HG03097 (cell line): ENCODE results near the gene NMUR1.

Source experiments
- ATAC-seq: cut with Tn5 transposase; IDR thresholded peaks from one replicate; pipeline ENCODE4 v1.9.1; 2021; ENCODE audit not compliant: unreplicated experiment, low FRiP score

Gene NMUR1

GRCh38 chr2:231554748-231555545, 24.7 kb upstream of the NMUR1 start:
- ATAC-seq, result no peak

- ATAC-seq, result no peak
These were observed 24.1 kb upstream of the NMUR1 start for GRCh38 chr2:231554327-231554726.

- ATAC-seq, result no peak
These were observed 22.5 kb upstream of the NMUR1 start for GRCh38 chr2:231552752-231553151.

GRCh38 chr2:231549446-231550239, 19.4 kb upstream of the NMUR1 start:
- ATAC-seq, result no peak

GRCh38 chr2:231548752-231549151, 18.5 kb upstream of the NMUR1 start:
- ATAC-seq, result no peak

- no peak for ATAC-seq
These were observed 17.3 kb upstream of the NMUR1 start for GRCh38 chr2:231547315-231548110.

- ATAC-seq, result no peak
These were observed 15.9 kb upstream of the NMUR1 start for GRCh38 chr2:231546014-231546715.

- peak; percentile 97 for ATAC-seq
These were observed 15.1 kb upstream of the NMUR1 start for GRCh38 chr2:231545105-231545902.

GRCh38 chr2:231542136-231542535, 11.9 kb upstream of the NMUR1 start:
- no peak for ATAC-seq

GRCh38 chr2:231541645-231542044, 11.4 kb upstream of the NMUR1 start:
- no peak for ATAC-seq

GRCh38 chr2:231539991-231540390, 9.7 kb upstream of the NMUR1 start:
- no peak for ATAC-seq

GRCh38 chr2:231535961-231536360, 5.7 kb upstream of the NMUR1 start:
- ATAC-seq, result no peak

GRCh38 chr2:231533777-231534125, 3.5 kb upstream of the NMUR1 start:
- ATAC-seq, result no peak

GRCh38 chr2:231533086-231533776, 3.0 kb upstream of the NMUR1 start:
- no peak for ATAC-seq

GRCh38 chr2:231532756-231533035, 2.5 kb upstream of the NMUR1 start:
- no peak for ATAC-seq

- no peak for ATAC-seq
These were observed 1.9 kb upstream of the NMUR1 start for GRCh38 chr2:231531883-231532755.

GRCh38 chr2:231531466-231531865, 1.2 kb upstream of the NMUR1 start:
- no peak for ATAC-seq

GRCh38 chr2:231528636-231529030, 1.6 kb downstream of the NMUR1 start:
- no peak for ATAC-seq
